Epithelial cell of prostate (primary cell): ENCODE data around the gene UBAC2.

Experiments
- DNase-seq: peaks from one replicate; pipeline ENCODE4 v3.0.0-alpha.2; 2011; ENCODE audit warnings: low read depth, low spot score
- H3K27ac ChIP-seq: fragments of 450-650 bp; 2 replicates; pipeline ENCODE4 v1.5.1; 2017; ENCODE audit warnings: mild to moderate bottlenecking

UBAC2 gene

GRCh38 chr13:99419591-99420243, 219.1 kb downstream of the UBAC2 start:
- H3K27ac ChIP-seq = no peak overlapping the region
- DNase-seq = no peak

- H3K27ac ChIP-seq = no peak overlapping the region
- DNase-seq = no peak
These were observed 220.6 kb downstream of the UBAC2 start for GRCh38 chr13:99421271-99421670.

- DNase-seq = no peak
- no peak overlapping the region for H3K27ac ChIP-seq
These were observed 221.3 kb downstream of the UBAC2 start for GRCh38 chr13:99421758-99422585.

- no peak for DNase-seq
- H3K27ac ChIP-seq = no peak overlapping the region
These were observed 222.0 kb downstream of the UBAC2 start for GRCh38 chr13:99422586-99423220.

- no peak overlapping the region for H3K27ac ChIP-seq
- no peak for DNase-seq
These were observed 225.1 kb downstream of the UBAC2 start for GRCh38 chr13:99425485-99426341.

GRCh38 chr13:99426426-99426825, 225.8 kb downstream of the UBAC2 start:
- no peak for DNase-seq
- no peak overlapping the region for H3K27ac ChIP-seq

GRCh38 chr13:99429670-99430069, 229.0 kb downstream of the UBAC2 start:
- no peak overlapping the region for H3K27ac ChIP-seq
- DNase-seq = no peak

GRCh38 chr13:99431927-99432608, 231.4 kb downstream of the UBAC2 start:
- no peak for DNase-seq
- no peak overlapping the region for H3K27ac ChIP-seq

GRCh38 chr13:99432609-99433542, 232.2 kb downstream of the UBAC2 start:
- no peak for DNase-seq
- no peak overlapping the region for H3K27ac ChIP-seq

GRCh38 chr13:99433543-99434075, 233.0 kb downstream of the UBAC2 start:
- H3K27ac ChIP-seq = no peak overlapping the region
- DNase-seq = no peak

GRCh38 chr13:99434258-99434788, 233.7 kb downstream of the UBAC2 start:
- no peak for DNase-seq
- H3K27ac ChIP-seq = no peak overlapping the region

- H3K27ac ChIP-seq = no peak overlapping the region
These were observed 234.5 kb downstream of the UBAC2 start for GRCh38 chr13:99435116-99435515.

GRCh38 chr13:99435998-99436397, 235.3 kb downstream of the UBAC2 start:
- no peak overlapping the region for H3K27ac ChIP-seq
- DNase-seq = no peak

More at GRCh38 chr13:99435116-99435515, 234.5 kb downstream of the UBAC2 start:
- DNase-seq = no peak
